NCI-H2171 treated with DMSO at 0.1 percent for 48 hours (cell line): ENCODE data around the gene H6PD.

Experiments
- DNase-seq: peaks from one replicate; lab custom pipeline; 2025; lab: John Stamatoyannopoulos, UW

H6PD gene, protein sequence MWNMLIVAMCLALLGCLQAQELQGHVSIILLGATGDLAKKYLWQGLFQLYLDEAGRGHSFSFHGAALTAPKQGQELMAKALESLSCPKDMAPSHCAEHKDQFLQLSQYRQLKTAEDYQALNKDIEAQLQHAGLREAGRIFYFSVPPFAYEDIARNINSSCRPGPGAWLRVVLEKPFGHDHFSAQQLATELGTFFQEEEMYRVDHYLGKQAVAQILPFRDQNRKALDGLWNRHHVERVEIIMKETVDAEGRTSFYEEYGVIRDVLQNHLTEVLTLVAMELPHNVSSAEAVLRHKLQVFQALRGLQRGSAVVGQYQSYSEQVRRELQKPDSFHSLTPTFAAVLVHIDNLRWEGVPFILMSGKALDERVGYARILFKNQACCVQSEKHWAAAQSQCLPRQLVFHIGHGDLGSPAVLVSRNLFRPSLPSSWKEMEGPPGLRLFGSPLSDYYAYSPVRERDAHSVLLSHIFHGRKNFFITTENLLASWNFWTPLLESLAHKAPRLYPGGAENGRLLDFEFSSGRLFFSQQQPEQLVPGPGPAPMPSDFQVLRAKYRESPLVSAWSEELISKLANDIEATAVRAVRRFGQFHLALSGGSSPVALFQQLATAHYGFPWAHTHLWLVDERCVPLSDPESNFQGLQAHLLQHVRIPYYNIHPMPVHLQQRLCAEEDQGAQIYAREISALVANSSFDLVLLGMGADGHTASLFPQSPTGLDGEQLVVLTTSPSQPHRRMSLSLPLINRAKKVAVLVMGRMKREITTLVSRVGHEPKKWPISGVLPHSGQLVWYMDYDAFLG

DNA sequence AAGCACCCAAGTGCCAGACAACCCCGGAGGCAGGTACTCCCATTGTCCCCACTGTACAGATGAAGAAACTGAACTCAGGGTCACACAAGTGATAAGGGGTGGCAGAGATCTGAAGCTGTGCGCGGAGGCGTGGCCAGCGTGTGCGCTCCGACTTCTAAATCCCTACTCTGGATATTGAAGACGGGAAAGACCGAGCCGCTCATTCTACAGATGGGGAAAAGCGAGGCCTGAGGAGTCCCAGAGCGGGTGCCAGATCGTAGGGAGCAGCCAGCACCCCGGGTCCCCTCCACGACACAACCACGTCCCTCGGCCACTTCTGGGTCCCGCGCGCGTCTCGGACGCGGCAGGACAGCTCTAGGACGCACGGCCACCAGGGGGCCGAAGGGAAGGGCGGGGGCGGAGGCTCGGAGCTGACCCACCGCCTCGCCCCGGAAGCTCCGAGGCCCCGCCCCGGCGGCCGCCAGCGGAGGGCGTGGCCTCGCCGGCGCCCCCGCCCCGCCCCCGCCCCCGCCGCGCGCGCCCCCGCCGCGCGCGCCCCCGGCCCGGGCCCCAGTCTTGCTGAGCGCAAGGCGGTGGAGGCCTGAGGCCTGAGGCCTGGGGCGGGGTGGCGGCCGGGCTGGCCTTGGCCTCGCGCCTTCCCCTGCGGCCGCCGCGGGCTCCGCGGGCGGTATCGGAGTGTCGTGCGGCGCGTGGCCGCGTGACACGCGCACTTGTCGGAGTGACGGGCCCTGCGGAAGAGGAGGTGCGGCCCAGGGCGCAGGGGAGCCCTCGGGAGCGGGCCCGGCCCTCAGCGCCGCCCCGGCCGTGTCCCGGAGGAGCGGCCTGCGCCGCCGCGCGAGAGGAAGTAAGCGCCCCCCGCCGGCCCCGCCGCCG is at the start of gene H6PD:
Gene H6PD, plus strand, starts transcription at position 552 of the 873 bp plus-strand sequence. CDS start 10,161 bp downstream, outside the sequence.
- DNase-seq = peak; percentile 61

DNA sequence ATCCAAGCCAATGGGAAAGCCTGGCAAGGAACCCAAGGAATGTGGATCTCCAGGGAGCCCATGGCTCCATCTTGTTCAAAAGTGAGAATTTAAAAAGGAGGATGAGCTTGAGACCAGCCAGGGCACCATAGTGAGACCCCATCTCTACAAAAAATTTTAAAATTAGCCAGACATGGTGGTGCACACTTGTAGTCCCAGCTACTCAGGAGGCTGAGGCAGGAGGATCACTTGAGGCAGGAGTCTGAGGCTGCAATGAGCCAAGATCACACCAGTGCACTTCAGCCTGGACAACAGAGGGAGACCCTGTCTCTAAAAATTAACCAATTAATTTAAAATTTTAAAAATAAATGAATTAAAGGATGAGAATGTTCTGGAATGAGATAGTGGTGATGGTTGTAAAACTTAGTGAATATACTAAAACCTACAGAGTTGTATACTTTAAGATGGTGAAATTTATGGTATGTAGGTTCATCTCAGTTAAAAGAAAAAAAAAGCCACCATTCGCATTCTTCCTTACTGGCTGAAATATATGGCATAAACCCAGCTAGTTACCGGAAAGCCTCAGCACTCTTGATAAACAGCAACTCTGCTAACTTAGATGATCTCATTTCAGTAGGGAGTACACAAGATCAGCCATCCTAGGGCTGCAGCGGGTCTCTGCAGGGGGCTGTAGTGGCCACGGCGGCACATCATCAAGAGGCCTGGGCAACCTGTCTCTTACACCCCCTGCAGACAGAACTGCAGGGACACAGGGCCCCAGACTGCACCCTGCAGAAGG is 48.3 kb upstream of the H6PD start:
- no peak for DNase-seq

DNA sequence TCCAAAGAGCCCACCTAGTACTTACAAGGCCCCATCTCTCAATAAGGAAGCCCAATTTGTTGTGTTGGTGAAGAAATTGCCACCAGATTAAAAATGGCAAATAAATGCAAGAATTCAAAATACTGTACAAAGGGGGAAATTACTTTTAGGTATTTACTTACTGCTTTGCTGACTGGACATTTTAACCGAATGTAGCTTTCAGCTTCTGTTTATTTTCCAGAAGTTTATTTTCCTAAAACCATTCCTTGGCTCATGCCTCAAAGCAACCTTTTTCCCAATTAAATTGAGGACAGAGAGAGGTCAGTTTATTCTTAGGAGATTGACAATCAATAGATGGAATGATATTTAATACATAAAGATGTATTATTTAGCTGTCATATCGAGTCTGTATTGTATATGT is 47.6 kb upstream of the H6PD start:
- DNase-seq = no peak

DNA sequence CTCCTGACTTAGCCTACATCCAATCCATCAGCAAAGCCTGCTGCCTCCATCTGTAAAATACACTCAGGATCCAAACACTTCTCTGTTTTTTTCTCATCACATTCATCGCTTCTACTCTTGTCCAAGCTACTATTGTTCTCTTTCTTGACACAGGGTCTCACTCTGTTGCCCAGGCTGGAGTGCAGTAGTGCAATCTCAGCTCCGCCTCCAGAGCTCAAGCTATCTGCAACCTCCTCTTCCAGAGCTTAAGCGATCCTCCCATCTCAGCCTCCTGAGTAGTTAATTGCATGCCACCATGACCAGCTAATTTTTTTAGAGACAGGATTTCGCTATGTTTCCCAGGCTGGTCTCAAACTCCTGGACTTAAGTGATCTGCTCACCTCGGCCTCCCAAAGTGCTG is 44.3 kb upstream of the H6PD start:
- no peak for DNase-seq

DNA sequence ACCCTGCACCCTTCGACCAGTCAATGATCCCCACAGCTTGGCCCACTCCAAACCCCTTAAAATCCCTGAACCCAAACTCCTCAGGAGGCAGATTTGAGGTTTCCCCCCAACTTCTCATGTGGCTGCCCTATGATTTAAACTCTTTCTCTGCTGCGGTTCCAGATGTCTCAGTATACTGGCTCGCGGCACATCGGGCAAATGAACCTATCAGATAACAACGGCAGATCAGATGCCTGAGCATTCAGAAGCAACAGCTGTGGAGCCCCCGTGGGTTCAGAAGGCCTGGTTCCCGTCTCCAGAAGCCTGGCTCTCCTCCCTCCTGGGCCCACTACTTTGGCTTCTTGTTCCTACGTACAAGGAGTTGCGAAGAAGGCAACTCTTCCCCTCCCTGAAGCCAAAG is 43.3 kb upstream of the H6PD start:
- DNase-seq = peak; percentile 8

DNA sequence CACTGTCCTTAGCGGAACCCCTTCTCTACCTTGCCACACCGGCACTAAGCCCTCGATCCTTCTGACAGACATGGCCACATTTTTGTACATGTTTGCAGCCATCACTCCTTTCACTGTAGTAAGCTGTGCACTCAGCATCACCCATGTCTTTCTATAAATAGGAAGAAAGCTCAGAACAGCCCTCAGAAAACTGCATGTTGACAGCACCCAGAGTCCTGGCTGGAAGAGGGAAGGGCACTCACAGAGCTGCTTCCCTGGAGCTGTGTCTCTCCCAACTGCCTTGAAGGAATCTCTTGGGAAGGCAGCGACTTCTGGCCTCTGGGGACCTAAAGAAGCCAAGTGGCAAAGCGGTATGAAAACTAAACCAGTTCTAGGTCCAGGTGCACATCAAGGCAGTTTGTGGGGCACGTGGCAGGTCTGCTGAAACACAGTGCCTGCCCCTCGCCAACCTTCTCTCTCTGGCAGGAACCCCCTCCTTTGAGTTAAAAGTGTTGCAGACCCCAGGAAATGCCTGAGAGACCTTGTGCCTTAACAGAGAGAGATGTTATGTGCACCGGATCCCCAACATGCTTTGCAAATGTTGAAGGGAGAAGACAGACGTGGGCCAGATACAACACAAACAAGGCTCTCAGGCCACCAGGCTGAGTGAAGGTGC is 41.9 kb upstream of the H6PD start:
- DNase-seq = no peak

DNA sequence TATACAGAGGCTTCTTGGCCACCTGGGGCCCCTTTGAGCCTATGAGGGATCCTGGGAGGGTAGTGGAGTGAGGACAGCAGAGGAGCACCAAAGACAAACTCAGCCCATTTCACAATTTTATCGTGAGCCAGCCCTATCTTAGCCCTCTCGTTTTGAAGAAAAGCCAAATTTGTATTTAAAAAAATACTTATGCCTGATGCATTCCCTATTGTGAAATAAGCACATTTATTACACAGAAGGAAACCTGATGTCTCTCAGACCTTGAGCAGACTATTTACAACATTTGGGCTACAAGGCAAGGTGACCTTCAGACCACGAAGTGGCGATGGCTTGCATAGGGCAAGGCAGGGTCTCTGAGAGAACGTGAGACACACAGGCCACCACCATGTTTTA is 41.3 kb upstream of the H6PD start:
- no peak for DNase-seq

DNA sequence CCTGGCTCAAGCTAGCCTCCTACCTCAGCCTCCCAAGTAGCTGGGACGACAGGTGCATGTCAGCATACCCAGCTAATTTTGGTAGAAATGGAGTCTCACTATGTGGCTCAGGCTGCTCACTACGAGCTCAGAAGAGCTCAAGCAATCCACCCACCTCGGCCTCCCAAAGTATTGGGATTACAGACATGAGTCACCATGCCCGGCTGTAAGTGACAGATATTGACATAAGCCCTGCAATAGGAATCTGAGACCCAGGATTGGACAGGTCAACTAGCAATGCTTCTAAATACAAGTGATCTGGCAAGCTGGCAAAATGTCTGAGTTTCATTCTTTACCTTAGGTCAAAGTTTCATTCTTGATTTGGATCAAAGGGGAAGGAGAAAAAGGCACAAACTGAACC is 40.5 kb upstream of the H6PD start:
- no peak for DNase-seq

DNA sequence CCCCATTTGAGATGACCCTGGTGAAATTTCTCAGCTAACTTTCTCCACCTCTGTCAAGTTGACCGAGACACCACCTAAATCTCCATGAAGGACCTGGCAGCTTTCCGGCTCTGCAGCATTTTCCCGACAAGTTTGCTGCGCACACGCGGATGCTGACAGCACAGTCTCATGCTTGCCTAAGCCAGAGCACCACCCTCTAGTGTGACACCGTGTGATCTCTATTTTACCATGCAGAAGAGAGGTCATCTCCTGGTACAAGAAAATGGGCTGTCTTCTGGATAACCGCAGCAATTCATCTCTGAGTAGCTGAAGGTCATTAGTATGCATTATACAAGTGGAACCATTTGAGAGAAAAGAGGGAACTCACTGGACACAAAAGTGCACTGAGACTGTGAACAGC is 38.9 kb upstream of the H6PD start:
- DNase-seq = no peak

DNA sequence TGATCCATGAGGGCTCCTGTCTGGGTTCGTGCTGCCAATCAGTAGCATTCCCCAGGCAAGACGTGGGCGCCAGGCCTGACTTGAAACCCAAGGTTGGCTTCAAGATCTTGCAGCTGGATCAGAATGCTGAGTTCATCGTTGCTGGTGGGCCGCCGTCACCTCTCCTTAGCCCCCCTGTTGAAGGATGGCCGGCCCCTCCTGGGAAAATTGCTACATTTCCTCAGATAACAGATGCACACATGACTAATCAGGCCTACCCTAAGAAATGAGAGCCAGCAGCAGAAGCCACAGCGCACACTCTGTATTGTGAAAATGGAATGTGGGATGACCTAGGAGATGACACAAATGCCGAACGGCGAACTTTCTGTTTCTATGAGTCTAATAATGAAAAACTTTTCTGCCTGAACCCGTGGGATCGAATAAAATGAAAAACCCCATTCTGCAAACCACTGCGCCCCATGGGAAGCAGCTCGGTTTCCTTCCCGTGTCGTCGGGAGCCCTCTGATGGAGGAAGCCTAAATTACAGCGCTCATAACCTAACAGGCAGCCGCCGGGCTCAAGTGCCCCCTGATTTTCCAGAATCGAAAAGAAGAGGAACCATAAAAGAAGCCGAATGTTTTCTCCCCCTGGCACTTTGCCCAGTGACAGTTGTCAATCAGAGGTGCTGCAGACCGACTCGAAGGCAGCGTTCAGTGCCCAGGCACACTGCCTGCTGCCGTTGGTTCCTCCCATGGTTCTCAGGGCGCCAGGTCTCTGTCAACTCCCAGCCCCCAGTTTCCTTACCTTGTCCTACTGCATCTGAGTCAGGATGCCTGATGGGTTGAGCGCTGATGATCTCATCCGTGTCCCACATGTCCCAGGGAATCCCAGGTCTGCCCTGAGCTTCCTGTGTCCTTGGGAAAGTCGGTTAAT is 38.2 kb upstream of the H6PD start:
- DNase-seq = peak; percentile 54

DNA sequence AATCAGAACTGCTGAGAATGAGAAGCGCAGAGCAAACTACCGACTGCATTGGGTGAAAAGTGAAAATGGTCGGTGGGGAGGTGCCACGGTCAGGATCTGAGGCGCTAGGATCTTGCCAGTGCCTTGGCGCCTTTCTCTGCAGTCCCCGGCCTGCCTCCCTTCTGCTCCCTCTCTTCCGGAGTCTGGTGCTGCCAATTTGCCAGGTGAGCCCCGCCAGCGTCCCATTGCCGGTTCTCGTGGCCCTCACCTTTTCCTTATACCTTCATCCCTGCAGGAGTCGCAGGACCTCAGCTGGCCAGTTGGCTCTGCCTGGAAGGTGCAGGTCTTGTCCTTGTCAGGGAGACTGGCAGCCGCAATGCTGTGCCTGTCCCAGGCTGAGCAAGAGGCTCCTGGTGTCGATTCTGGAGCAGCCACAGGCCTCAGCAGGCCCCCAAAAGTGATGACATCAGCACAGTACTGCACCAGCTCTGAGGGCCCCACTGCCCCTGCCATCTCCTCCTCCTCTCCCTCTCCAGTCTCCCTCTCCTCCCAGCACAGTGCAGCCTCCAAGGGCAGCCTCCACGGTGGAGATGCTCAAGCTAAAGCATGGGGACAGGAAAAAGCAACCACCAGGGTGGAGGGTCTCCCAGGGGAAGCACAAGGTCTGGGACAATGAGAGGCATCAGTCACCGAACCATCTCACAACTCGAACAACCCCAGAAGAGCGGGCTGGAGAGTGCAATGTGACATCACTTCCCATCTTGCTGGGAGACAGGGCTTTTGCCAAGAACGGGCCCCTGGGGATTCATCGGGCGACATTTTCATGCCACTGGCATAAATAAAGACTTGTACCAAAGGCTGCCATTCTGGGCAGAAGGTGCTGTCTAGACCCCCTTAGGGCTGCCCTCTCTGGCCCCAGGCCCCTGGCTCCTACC is 37.1 kb upstream of the H6PD start:
- DNase-seq = peak; percentile 17

DNA sequence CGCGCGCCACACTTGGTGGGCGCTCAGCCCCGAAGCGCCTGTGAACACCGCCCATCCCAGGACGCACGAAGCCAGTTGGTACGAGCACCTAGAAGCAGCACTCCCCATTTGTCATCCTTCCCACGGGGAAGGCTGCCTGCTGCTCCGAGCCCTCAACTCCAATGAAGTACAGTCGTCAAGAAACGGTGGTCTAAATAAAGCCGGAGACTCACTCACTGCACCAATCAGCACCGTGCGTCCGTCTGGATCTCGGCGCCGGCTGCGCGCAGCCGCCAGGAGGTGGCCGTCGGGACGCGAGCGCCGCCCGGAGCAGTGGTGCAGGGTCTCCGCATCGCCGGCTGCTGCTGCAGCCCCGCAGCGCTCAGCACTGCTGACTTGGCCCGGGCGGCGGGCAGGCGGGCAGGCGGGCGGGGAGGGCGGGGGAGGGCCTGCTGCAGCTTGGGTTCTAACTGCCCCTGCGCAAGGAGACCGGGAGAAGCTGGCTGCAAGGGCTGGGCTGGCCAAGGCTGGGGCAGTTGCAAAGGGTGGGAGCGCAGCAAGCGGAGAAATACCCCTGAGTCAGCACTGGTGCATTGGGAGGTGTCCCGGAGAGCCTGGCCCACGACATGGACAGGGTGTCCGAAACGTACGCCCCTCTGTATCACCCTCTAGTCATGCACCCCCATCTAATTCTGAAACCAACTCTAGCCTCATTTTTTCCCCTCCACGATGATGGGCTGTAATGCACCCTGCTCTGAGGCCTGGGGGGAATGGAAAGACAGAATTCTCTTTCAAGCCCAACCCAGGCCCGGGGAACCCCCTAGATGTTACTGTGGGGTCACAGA is 35.8 kb upstream of the H6PD start:
- peak; percentile 29 for DNase-seq

DNA sequence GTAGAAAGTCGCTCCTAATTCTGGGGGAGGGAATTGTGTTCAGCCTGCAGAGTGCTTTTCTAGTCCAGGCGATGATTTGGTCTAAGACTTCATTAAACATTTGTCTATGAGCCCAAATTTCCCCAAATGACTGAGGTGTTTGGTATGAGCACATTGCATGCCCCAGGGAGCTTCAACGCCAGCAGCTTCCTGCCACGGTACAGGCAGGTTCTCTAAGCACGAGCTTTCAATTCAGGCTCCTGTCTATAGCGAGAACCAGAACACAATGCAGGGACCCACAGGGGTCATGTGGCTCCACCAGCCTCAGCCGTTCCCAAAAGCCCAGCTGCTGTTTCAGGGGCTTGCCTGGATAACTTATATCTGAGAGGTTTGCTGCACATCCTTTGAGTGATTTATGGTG is 34.1 kb upstream of the H6PD start:
- no peak for DNase-seq

DNA sequence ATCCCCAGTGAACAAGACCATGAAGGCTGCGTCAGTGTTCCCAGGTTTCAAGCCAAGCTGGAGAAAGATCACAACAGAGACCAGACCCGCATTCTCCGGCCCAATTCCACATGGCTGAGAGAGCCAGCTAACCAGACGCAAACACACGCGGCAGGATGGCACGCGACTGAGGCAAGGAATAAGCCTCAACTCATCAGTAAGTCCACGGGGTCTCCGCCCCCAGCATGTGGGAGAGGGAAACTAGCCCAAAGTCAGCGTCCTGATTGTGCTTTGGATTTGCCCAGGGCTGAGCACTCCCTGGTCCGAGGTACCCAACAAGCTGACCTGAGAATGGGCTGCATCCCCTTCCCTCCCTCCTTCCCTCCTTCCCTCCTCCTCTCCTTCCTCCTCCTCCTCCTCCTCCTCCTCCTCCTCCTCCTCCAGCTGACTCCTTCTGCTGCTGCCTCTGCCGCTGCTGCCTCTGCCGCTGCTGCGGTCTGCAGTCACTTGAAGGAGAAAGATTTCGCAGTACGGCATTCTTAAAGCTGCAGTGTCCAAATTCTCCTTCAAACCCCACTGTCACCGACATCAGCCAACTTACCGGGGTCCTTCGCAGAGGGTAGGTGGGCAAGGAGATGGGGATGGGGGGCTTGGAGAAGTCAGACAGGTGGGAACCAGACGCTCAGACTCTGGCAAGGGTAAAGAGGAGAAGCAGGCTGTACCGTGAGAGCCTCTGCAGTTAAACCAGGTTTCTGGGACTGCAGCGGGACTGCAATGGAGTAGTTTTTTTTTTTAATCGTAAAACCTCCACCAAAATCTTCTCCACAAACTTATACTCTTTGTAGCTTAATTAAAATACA is 33.0 kb upstream of the H6PD start:
- DNase-seq = peak; percentile 17

DNA sequence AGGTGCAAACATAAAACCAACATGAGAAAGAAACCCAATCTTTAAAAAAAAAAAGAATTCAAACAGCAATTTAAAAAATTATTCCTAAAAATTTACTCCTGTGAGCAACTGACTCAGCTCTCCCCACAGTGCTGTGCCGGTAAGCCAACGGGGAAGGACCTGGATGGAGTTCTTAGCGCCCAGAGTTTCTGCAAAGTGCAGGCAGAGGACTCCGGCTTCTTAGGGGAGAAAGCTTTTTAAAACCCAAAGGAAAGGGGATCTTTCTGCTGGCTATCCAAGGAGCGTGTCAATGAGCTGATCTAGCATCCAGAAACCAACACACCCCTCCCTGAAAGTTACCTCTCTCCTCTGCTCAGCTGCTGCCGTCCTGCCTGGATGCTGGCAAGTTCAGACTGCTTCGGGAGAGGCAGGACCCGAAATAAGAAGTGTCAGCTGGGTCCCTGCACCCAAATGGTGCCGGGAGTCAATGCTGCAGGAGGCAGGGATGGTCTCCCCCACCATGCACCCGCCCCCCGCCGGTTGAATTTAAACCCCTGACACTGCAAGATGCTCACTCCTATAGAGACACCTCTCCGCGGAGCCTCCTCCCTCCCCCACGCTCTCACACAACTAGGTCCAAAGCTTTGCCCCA is 32.2 kb upstream of the H6PD start:
- DNase-seq = no peak

DNA sequence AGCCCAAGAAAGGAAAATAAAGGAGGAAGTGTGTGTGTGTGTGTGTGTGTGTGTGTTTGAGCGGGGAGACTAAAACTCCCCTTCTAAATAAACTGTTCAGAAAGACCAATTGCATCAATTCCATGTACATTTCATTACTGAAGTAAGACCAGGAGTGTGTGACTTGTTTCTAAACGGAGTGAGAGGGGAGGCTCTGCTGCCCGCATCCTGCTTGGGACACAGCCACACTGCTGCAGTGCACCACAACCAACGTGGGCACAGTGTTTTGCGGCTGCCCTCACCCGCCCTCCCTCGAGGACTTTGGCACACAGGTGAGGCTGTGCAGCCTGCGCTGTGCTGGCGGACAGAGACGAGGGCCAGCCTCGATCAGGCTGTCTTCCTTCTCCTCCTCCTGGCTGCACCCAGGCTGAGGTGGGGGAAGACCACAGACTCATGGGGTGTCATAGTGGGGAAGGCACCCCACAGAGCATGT is 31.0 kb upstream of the H6PD start:
- no peak for DNase-seq
